Epidermal melanocyte (primary cell): ENCODE measurements around the gene C1orf53.

Experiments used
- DNase-seq: peaks from one replicate; pipeline ENCODE4 v3.0.0; 2011; ENCODE audit warnings: low spot score; ENCODE audit not compliant: insufficient read length

Gene C1orf53

GRCh38 chr1:197907846-197908616 is 5.6 kb downstream of the C1orf53 start:
- no peak for DNase-seq

GRCh38 chr1:197908716-197909220 is 6.3 kb downstream of the C1orf53 start:
- no peak for DNase-seq

GRCh38 chr1:197909384-197909783 is 7.0 kb downstream of the C1orf53 start:
- no peak for DNase-seq

GRCh38 chr1:197910120-197910991 is 7.9 kb downstream of the C1orf53 start:
- no peak for DNase-seq

- no peak for DNase-seq
These were observed 8.9 kb downstream of the C1orf53 start for GRCh38 chr1:197911111-197911856.

- DNase-seq, result no peak
These were observed 9.6 kb downstream of the C1orf53 start for GRCh38 chr1:197911857-197912696.

GRCh38 chr1:197912739-197913494 is 10.5 kb downstream of the C1orf53 start:
- DNase-seq, result no peak

GRCh38 chr1:197913495-197914276 is 11.3 kb downstream of the C1orf53 start:
- DNase-seq, result no peak

- DNase-seq, result no peak
These were observed 12.1 kb downstream of the C1orf53 start for GRCh38 chr1:197914510-197914909.

GRCh38 chr1:197915260-197915861 is 12.9 kb downstream of the C1orf53 start:
- no peak for DNase-seq

- peak; percentile 61 for DNase-seq
These were observed 13.6 kb downstream of the C1orf53 start for GRCh38 chr1:197915862-197916499.

- DNase-seq, result no peak
These were observed 14.1 kb downstream of the C1orf53 start for GRCh38 chr1:197916500-197916983.

GRCh38 chr1:197917805-197918651 is 15.6 kb downstream of the C1orf53 start:
- no peak for DNase-seq

- no peak for DNase-seq
These were observed 16.4 kb downstream of the C1orf53 start for GRCh38 chr1:197918807-197919345.

GRCh38 chr1:197919346-197920066 is 17.1 kb downstream of the C1orf53 start:
- DNase-seq, result no peak

GRCh38 chr1:197920067-197920396 is 17.6 kb downstream of the C1orf53 start:
- no peak for DNase-seq
